B cell (primary cell): Measurements from ENCODE around the gene XCL2. TPM values are rescaled to one million over a fixed set of nuclear protein-coding genes. Genes with fewer than 3 reads are reported as not detected.

Source experiments
- ATAC-seq: fragments of 200-7000 bp; cut with Tn5 transposase; one replicate; pipeline ENCODE4 v1.10.0; 2021; ENCODE audit warnings: low read depth, mild to moderate bottlenecking, moderate number of reproducible peaks, moderate library complexity
- CTCF ChIA-PET: fragments of 350-600 bp; sonication (Branson Sonifier 250); formaldehyde crosslinking; loops from one replicate; lab custom pipeline; 2021; ENCODE audit warnings: antibody characterized with exemption, inconsistent platforms; lab: Charles Lee
- POLR2A ChIA-PET: fragments of 350-600 bp; sonication (Branson Sonifier 250); formaldehyde crosslinking; loops from one replicate; lab custom pipeline; 2021; ENCODE audit warnings: antibody characterized with exemption; lab: Charles Lee
- DNase-seq: peaks from one replicate; pipeline ENCODE4 v3.0.0; 2013
- H2AFZ ChIP-seq: 2 replicates; pipeline ENCODE4 v1.6.1; 2012; ENCODE audit warnings: mild to moderate bottlenecking, low read depth, low read length; ENCODE audit not compliant: insufficient read depth, poor library complexity, severe bottlenecking
- H3K27ac ChIP-seq, 2 donors: 1 replicate in 1 of 2; 2 replicates in 1 of 2; pipeline ENCODE4 v1.5.1; 2012 to 2013; ENCODE audit warnings: low read length in 2 of 2, mild to moderate bottlenecking in 2 of 2, moderate library complexity in 1 of 2
- H3K27me3 ChIP-seq, 4 experiments: fragments of 200-600 bp in 1 of 4; sonication (generic) in 1 of 4; replicated peaks in 1 of 4; 1 replicate in 2 of 4; 2 replicates in 2 of 4; pipeline versions ENCODE4 v1.6.1 to v1.7.0; 2013 to 2016; ENCODE audit warnings: low read length in 3 of 4, mild to moderate bottlenecking in 2 of 4, mixed read lengths in 1 of 4, moderate library complexity in 1 of 4; ENCODE audit not compliant: insufficient read depth in 4 of 4, control insufficient read depth in 3 of 4; ENCODE audit errors: control extremely low read depth in 1 of 4
- H3K36me3 ChIP-seq, 2 experiments: replicated peaks in 1 of 2; 1 replicate in 1 of 2; 2 replicates in 1 of 2; pipeline versions ENCODE4 v1.6.1 to v1.7.1; 2013; ENCODE audit warnings: low read length in 1 of 2; ENCODE audit not compliant: insufficient read depth in 2 of 2, control insufficient read depth in 1 of 2; ENCODE audit errors: control extremely low read depth in 1 of 2, extremely low read depth in 1 of 2
- H3K4me1 ChIP-seq, 2 donors: fragments of 200-600 bp in 1 of 2; sonication (generic) in 1 of 2; 1 replicate in 1 of 2; 2 replicates in 1 of 2; pipeline versions ENCODE4 v1.5.1 to v1.6.1; 2013 to 2017; ENCODE audit warnings: low read length in 2 of 2; ENCODE audit not compliant: control insufficient read depth in 2 of 2, insufficient read depth in 2 of 2
- H3K4me2 ChIP-seq: replicated peaks from 2 replicates; pipeline ENCODE3; 2012; ENCODE audit warnings: mild to moderate bottlenecking, low read depth, low read length; ENCODE audit not compliant: poor library complexity, severe bottlenecking
- H3K4me3 ChIP-seq, 5 experiments: fragments of 200-600 bp in 1 of 5; sonication (generic) in 1 of 5; 1 replicate in 3 of 5; 2 replicates in 2 of 5; pipeline versions ENCODE4 v1.5.1 to v1.7.0; 2011 to 2016; ENCODE audit warnings: low read length in 4 of 5, mild to moderate bottlenecking in 4 of 5, low read depth in 2 of 5, control low read depth in 1 of 5, moderate library complexity in 1 of 5; ENCODE audit not compliant: insufficient read depth in 1 of 5; ENCODE audit errors: control extremely low read depth in 1 of 5, extremely low read depth in 1 of 5
- H3K79me2 ChIP-seq: fragments of 200-600 bp; sonication (generic); one replicate; pipeline ENCODE4 v1.6.0; 2016; ENCODE audit warnings: low read length; ENCODE audit not compliant: control insufficient read depth, insufficient read depth
- H3K9ac ChIP-seq: fragments of 200-600 bp; sonication (generic); 2 replicates; pipeline ENCODE4 v1.6.1; 2017; ENCODE audit warnings: mild to moderate bottlenecking, low read length, moderate library complexity
- H3K9me3 ChIP-seq, 3 donors: one replicate each; pipeline versions ENCODE4 v1.6.1 to v1.7.1; 2013; ENCODE audit warnings: low read length in 2 of 3; ENCODE audit not compliant: control insufficient read depth in 2 of 3, insufficient read depth in 1 of 3; ENCODE audit errors: control extremely low read depth in 1 of 3
- H4K20me1 ChIP-seq: 2 replicates; pipeline ENCODE4 v1.6.0; 2012; ENCODE audit warnings: mild to moderate bottlenecking, low read length; ENCODE audit not compliant: insufficient read depth, control insufficient read depth, poor library complexity, severe bottlenecking
- H3K27ac Mint-ChIP-seq: one replicate; pipeline ENCODE4 v1.8.0; 2021; ENCODE audit warnings: mixed read lengths
- H3K27me3 Mint-ChIP-seq: one replicate; pipeline ENCODE4 v1.8.0; 2021; ENCODE audit warnings: mixed read lengths
- H3K4me1 Mint-ChIP-seq: one replicate; pipeline ENCODE4 v1.8.0; 2021; ENCODE audit warnings: mixed read lengths
- H3K4me3 Mint-ChIP-seq: one replicate; pipeline ENCODE4 v1.8.0; 2021; ENCODE audit warnings: mixed read lengths
- H3K9me3 Mint-ChIP-seq: one replicate; pipeline ENCODE4 v1.8.0; 2022; ENCODE audit warnings: mixed read lengths; ENCODE audit not compliant: insufficient read depth
- EZH2 ChIP-seq: IDR thresholded peaks from 2 replicates; pipeline ENCODE4 v1.6.1; 2012; ENCODE audit warnings: borderline replicate concordance, low read depth, mild to moderate bottlenecking, moderate library complexity, low read length; ENCODE audit not compliant: insufficient read depth, poor library complexity, severe bottlenecking
- WGBS: methylation state at CpG from one replicate; pipeline ENCODE4 v1.1.5; 2013; ENCODE audit warnings: missing lambda C conversion rate; ENCODE audit not compliant: insufficient coverage; 5-methylcytosine and 5-hydroxymethylcytosine counted together
- intact Hi-C: fragments of 100-400 bp; cut with micrococcal nuclease; formaldehyde crosslinking; loops from one replicate; pipeline ENCODE4 v1.10.0; 2022
- polyA plus RNA-seq: library from polyadenylated mRNA; depleted of rRNA; stranded (reverse); fragments of >200 nt; gene quantifications from 2 replicates; pipeline ENCODE4 v1.2.3, GENCODE V29; 2012
- total RNA-seq, 2 donors: library from RNA; stranded (reverse); fragments of 120-200 nt in 1 of 2; gene quantifications; 1 replicate in 1 of 2; 2 replicates in 1 of 2; pipeline versions ENCODE4 v1.2.3 to v1.2.4, GENCODE V29; 2013 to 2022
- TF ChIP-seq, protein P1 (sequence below): fragments of 200-600 bp; IDR thresholded peaks from one replicate; pipeline ENCODE4 v1.8.0; 2022; ENCODE audit warnings: antibody characterized with exemption, mild to moderate bottlenecking

The XCL2 gene
- total and polyA plus RNA-seq, 2 donors (not counting 1 experiment from before 2014, with no cell fraction given), result 1.5 TPM; not detected in 1

DNA sequence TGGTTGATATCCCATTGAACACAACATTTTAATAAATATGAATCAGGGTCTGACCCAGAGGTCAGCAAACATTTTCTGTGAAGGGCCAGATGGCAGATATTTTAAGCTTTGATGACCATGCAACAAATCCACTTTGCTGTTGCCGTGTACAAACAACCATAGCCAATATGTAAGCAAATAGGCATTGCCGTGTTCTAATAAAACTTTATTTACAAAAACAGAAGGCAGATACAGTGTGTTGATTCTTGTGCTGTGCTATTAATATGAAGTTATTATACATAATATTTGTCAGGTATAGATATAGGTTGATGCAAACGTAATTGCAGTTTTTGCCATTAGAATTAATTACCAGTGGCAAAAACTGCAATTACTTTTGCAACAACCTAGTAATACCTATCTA is 23.8 kb upstream of the XCL2 start:
- H3K9me3 Mint-ChIP-seq, result peaks cover 4% of the 10 kb centered on the region

GRCh38 chr1:168567007-168567406 is 23.2 kb upstream of the XCL2 start:
- Histone ChIP-seq H3K27me3 (no peaks in the 10 kb centered on the region), H3K4me1 (no peaks in the 10 kb centered on the region), H3K9ac (no peak overlapping the region), H3K79me2 (no peaks in the 10 kb centered on the region), H3K9me3 (no peaks in the 10 kb centered on the region), H3K4me3 (no peak overlapping the region), H4K20me1 (no peaks in the 10 kb centered on the region), H3K36me3 (no peaks in the 10 kb centered on the region), H3K4me2 (no peak overlapping the region), H3K27ac (no peak overlapping the region), H2AFZ (no peak overlapping the region)
- intact Hi-C loops, result no loop called here
- POLR2A ChIA-PET, result no interaction called here
- H3K9me3 Mint-ChIP-seq, result peaks cover 4% of the 10 kb centered on the region
- no CpG with 5 or more reads among the region's 1 CpG for WGBS
- no peak overlapping the region for H3K4me3 Mint-ChIP-seq
- no peaks in the 10 kb centered on the region for H3K4me1 Mint-ChIP-seq
- no peak for DNase-seq
- CTCF ChIA-PET, result no interaction called here
- H3K27me3 Mint-ChIP-seq, result peaks cover 20% of the 10 kb centered on the region
- H3K27ac Mint-ChIP-seq, result no peak overlapping the region
- no peak for ATAC-seq
- TF ChIP-seq, protein P1, sequence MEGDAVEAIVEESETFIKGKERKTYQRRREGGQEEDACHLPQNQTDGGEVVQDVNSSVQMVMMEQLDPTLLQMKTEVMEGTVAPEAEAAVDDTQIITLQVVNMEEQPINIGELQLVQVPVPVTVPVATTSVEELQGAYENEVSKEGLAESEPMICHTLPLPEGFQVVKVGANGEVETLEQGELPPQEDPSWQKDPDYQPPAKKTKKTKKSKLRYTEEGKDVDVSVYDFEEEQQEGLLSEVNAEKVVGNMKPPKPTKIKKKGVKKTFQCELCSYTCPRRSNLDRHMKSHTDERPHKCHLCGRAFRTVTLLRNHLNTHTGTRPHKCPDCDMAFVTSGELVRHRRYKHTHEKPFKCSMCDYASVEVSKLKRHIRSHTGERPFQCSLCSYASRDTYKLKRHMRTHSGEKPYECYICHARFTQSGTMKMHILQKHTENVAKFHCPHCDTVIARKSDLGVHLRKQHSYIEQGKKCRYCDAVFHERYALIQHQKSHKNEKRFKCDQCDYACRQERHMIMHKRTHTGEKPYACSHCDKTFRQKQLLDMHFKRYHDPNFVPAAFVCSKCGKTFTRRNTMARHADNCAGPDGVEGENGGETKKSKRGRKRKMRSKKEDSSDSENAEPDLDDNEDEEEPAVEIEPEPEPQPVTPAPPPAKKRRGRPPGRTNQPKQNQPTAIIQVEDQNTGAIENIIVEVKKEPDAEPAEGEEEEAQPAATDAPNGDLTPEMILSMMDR, result no peak
- TF ChIP-seq EZH2, result no peak

More for the DNA sequence above, 23.8 kb upstream of the XCL2 start:
- WGBS, result no CpG with 5 or more reads among the region's 3 CpGs
- Histone ChIP-seq H3K27ac (no peak overlapping the region), H3K27me3 (no peaks in the 10 kb centered on the region), H3K9me3 (no peaks in the 10 kb centered on the region), H2AFZ (no peak overlapping the region), H3K9ac (no peak overlapping the region), H3K4me2 (no peak overlapping the region), H3K36me3 (no peaks in the 10 kb centered on the region), H4K20me1 (no peaks in the 10 kb centered on the region), H3K4me1 (no peaks in the 10 kb centered on the region), H3K4me3 (no peak overlapping the region), H3K79me2 (no peaks in the 10 kb centered on the region)
- no peak for TF ChIP-seq EZH2
- TF ChIP-seq, protein P1, result no peak
- intact Hi-C loops, result no loop called here
- Mint-ChIP-seq H3K4me1 (no peaks in the 10 kb centered on the region), H3K4me3 (no peak overlapping the region), H3K27me3 (peaks cover 26% of the 10 kb centered on the region), H3K27ac (no peak overlapping the region)
- POLR2A ChIA-PET, result no interaction called here
- DNase-seq (no peak), ATAC-seq (no peak)
- CTCF ChIA-PET, result no interaction called here
